ENCODE data around the gene GLRX. TPM values are rescaled to one million over a fixed set of nuclear protein-coding genes. Genes with fewer than 3 reads are reported as not detected.

Gene GLRX
- total and polyA plus RNA-seq, 2 of the 13 experiments (the other 11 are each of a cell fraction or from before 2014, with no cell fraction given): 63.8 to 499 TPM

DNA sequence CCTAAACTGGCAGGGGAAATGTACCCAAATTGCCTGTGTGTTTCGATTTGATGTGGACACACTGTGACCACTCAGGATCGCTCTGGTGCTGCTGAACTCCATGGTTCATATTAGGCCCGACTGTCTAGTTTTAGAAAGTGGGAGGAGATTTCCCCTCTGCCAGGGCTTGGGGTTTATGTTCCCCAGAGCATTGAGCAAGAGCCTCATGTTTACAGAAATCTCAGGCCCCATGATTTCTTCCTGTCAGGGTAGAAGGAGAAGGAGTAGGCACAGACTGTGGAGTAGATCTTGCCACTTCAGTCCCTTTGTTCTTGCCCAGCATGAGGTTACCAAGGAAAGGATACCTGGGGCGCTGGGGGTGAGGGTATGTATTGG, 40.8 kb upstream of the GLRX start:
- ChIA-PET CTCF (ENCODE audit: low intra/inter-chr PET ratio, low total read pairs) (no interaction called here), POLR2A (interaction anchor here (0.8 to 7.9 kb wide), 9 partner anchors 11 to 255 kb away, joined by 3 to 128 read pairs (median 9); partner anchors contain the start of gene GLRX)
- peak overlapping the region; percentile 1 to 62 (median 46) for H3K4me3 ChIP-seq (replicated peaks in 1 of 3; ENCODE audit: insufficient read depth in 1 of 3, low read depth in 2 of 3, low read length in 3 of 3)
- H3K27ac ChIP-seq (ENCODE audit: extremely low read length, insufficient read depth, low read length): peak overlapping the region; percentile 98
- intact Hi-C loops (cut with micrococcal nuclease; ENCODE audit: unreplicated experiment) (loop anchor here (2.0 to 5.0 kb wide), 3 partner anchors 44 to 324 kb away; no protein-coding TSS in a partner anchor), in situ Hi-C loops (cut with HindIII; ENCODE audit: extremely low pct_ligation_motif_present, low pct_unique_long_range_greater_than_20kb) (loop anchor here (5.0 kb wide), 1 partner anchor 254 kb away; no protein-coding TSS in a partner anchor)
- H3K79me2 ChIP-seq (ENCODE audit: insufficient read depth, low read length): peaks cover 12% of the 10 kb centered on the region
- no peak for FAIRE-seq
- no TSS peak for BruUV-seq (replicated peaks)
- peaks cover 86% of the 10 kb centered on the region for H3K4me1 ChIP-seq (ENCODE audit: insufficient read depth, low read length)
- peak; percentile 69 for DNase-seq (ENCODE audit: low spot score)
- no peaks in the 10 kb centered on the region for H3K9me3 ChIP-seq (ENCODE audit: low read length)
- H4K20me1 ChIP-seq (ENCODE audit: insufficient read depth, low read length): no peaks in the 10 kb centered on the region
- no peak for ATAC-seq
- H3K36me3 ChIP-seq (replicated peaks in 1 of 2; ENCODE audit: control insufficient read depth in 1 of 2, insufficient read depth in 2 of 2, low read length in 2 of 2): no peaks in the 10 kb centered on the region
- H3K4me2 ChIP-seq (ENCODE audit: low read depth, low read length): peak overlapping the region; percentile 90
- H3K27me3 ChIP-seq (ENCODE audit: control insufficient read depth in 1 of 2, insufficient read depth in 2 of 2, low read length in 2 of 2): no peaks in the 10 kb centered on the region
- H2AFZ ChIP-seq (ENCODE audit: low read length): no peak overlapping the region
- peak overlapping the region; percentile 89 for H3K9ac ChIP-seq (ENCODE audit: insufficient read depth, low read depth, low read length)
- WGBS (ENCODE audit: low lambda C conversion rate): 9% methylated on average over 4 of the region's 4 CpGs
- TF ChIP-seq ELF3 (CRISPR knock-in tag; IDR thresholded peaks at IDR 0.05): peak; percentile 55; the same call in 1 of the 2 replicates
- TF ChIP-seq ZFP41 (CRISPR knock-in tag; IDR thresholded peaks at IDR 0.05; ENCODE audit: borderline replicate concordance): 0 out of 2 replicates have a peak, but pooled peaks have one; percentile 61
- TF ChIP-seq ZNF264 (CRISPR knock-in tag; IDR thresholded peaks at IDR 0.05): 0 out of 2 replicates have a peak, but pooled peaks have one; percentile 53
- peak; percentile 33; the same call in 1 of the 2 replicates for TF ChIP-seq SOX5 (CRISPR knock-in tag; IDR thresholded peaks at IDR 0.05; ENCODE audit: borderline replicate concordance)
- TF ChIP-seq MAZ (IDR thresholded peaks at IDR 0.05; ENCODE audit: borderline replicate concordance, low read depth, low read length): no peak
- TF ChIP-seq MAZ (CRISPR knock-in tag; IDR thresholded peaks at IDR 0.05; ENCODE audit: low read depth): 0 out of 2 replicates have a peak, but pooled peaks have one; percentile 13
- TF ChIP-seq IRF2 (CRISPR knock-in tag; IDR thresholded peaks at IDR 0.05): 0 out of 2 replicates have a peak, but pooled peaks have one; percentile 22
- no peak for TF ChIP-seq AGO1 (IDR thresholded peaks at IDR 0.05; ENCODE audit: low read depth, low read length, poor library complexity, severe bottlenecking)
- TF ChIP-seq ZNF614 (CRISPR knock-in tag; IDR thresholded peaks at IDR 0.05; ENCODE audit: borderline replicate concordance): no peak
- 0 out of 2 replicates have a peak, but pooled peaks have one; percentile 2 for TF ChIP-seq ZBTB20 (CRISPR knock-in tag; IDR thresholded peaks at IDR 0.05; ENCODE audit: borderline replicate concordance, low read depth)
- TF ChIP-seq ISL2 (CRISPR knock-in tag; IDR thresholded peaks at IDR 0.05): peak; percentile 72; the same call in 1 of the 2 replicates
- TF ChIP-seq TBX2 (CRISPR knock-in tag; IDR thresholded peaks at IDR 0.05; ENCODE audit: borderline replicate concordance): 0 out of 2 replicates have a peak, but pooled peaks have one; percentile 4
- TF ChIP-seq ISX (CRISPR knock-in tag; conservative IDR thresholded peaks at IDR 0.05): no peak
- no peak for TF ChIP-seq ZFP82 (CRISPR knock-in tag; IDR thresholded peaks at IDR 0.05; ENCODE audit: borderline replicate concordance)
- TF ChIP-seq ZNF550 (CRISPR knock-in tag; IDR thresholded peaks at IDR 0.05; ENCODE audit: borderline replicate concordance): no peak
- no peak for TF ChIP-seq JARID2 (CRISPR knock-in tag; IDR thresholded peaks at IDR 0.05; ENCODE audit: insufficient replicate concordance)
- 0 out of 2 replicates have a peak, but pooled peaks have one; percentile 6 for TF ChIP-seq TAF1 (CRISPR knock-in tag; IDR thresholded peaks at IDR 0.05)
- 0 out of 2 replicates have a peak, but pooled peaks have one; percentile 18 for TF ChIP-seq SKIL (CRISPR knock-in tag; IDR thresholded peaks at IDR 0.05; ENCODE audit: borderline replicate concordance)
- TF ChIP-seq, protein P1, sequence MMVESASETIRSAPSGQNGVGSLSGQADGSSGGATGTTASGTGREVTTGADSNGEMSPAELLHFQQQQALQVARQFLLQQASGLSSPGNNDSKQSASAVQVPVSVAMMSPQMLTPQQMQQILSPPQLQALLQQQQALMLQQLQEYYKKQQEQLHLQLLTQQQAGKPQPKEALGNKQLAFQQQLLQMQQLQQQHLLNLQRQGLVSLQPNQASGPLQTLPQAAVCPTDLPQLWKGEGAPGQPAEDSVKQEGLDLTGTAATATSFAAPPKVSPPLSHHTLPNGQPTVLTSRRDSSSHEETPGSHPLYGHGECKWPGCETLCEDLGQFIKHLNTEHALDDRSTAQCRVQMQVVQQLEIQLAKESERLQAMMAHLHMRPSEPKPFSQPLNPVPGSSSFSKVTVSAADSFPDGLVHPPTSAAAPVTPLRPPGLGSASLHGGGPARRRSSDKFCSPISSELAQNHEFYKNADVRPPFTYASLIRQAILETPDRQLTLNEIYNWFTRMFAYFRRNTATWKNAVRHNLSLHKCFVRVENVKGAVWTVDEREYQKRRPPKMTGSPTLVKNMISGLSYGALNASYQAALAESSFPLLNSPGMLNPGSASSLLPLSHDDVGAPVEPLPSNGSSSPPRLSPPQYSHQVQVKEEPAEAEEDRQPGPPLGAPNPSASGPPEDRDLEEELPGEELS (CRISPR knock-in tag; IDR thresholded peaks at IDR 0.05): peak; percentile 66; the same call in 1 of the 2 replicates
- TF ChIP-seq FOXA1 (IDR thresholded peaks at IDR 0.05): no peak
- peak; percentile 71 for TF ChIP-seq FOXA1 (CRISPR knock-in tag; IDR thresholded peaks at IDR 0.05)

Data from HepG2 (cell line).